Kidney epithelial cell (primary cell): ENCODE measurements around the gene ZBTB48. TPM values are rescaled to one million over a fixed set of nuclear protein-coding genes. Genes with fewer than 3 reads are reported as not detected.

ENCODE experiments used
- DNase-seq: peaks from one replicate; pipeline ENCODE4 v3.0.0-alpha.2; 2010; ENCODE audit warnings: low read depth
- H3K27me3 ChIP-seq: 2 replicates; pipeline ENCODE4 v1.6.0; 2011; ENCODE audit warnings: low read length; ENCODE audit not compliant: control insufficient read depth, insufficient read depth
- H3K36me3 ChIP-seq: 2 replicates; pipeline ENCODE4 v1.5.1; 2011; ENCODE audit warnings: low read length; ENCODE audit not compliant: control insufficient read depth, insufficient read depth
- H3K4me3 ChIP-seq: 2 replicates; pipeline ENCODE4 v1.5.1; 2011; ENCODE audit warnings: low read depth, mild to moderate bottlenecking, control low read depth, low read length
- total RNA-seq: library from RNA; depleted of rRNA; stranded (reverse); fragments of >200 nt; gene quantifications from 2 replicates; pipeline ENCODE4 v1.2.3, GENCODE V29; 2015
- TF ChIP-seq, protein P1 (sequence below): IDR thresholded peaks from 2 replicates; pipeline ENCODE4 v1.5.1; 2011; ENCODE audit warnings: mild to moderate bottlenecking, moderate library complexity, low read length, control low read depth, inconsistent platforms; ENCODE audit not compliant: insufficient read depth, poor library complexity, severe bottlenecking

The ZBTB48 gene
- total RNA-seq, 1 donor from 2014 or later: 14.2 TPM

DNA sequence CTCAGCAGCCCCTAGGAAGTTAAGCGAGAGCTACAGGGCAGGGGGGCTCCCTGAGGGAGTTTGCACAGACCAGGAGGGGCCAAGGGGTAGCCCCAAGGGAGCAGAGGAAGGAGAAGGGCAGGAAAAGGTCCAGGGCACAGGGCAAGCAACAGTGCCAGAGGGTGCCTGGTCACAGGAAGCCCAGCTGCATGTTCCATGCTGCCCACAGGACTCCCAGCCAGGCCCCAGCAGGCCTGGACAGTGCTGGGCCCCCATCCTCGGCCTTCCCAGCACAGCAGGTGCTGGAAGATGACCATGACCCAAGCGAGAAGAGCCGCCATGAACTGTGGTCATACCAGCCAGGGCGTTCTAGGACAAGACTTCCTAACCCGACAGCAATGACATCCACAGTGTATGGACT is 11.8 kb downstream of the ZBTB48 start:
- Histone ChIP-seq H3K27me3 (no peaks in the 10 kb centered on the region), H3K36me3 (peaks cover 7% of the 10 kb centered on the region), H3K4me3 (no peak overlapping the region)
- no peak for DNase-seq
- TF ChIP-seq, protein P1, sequence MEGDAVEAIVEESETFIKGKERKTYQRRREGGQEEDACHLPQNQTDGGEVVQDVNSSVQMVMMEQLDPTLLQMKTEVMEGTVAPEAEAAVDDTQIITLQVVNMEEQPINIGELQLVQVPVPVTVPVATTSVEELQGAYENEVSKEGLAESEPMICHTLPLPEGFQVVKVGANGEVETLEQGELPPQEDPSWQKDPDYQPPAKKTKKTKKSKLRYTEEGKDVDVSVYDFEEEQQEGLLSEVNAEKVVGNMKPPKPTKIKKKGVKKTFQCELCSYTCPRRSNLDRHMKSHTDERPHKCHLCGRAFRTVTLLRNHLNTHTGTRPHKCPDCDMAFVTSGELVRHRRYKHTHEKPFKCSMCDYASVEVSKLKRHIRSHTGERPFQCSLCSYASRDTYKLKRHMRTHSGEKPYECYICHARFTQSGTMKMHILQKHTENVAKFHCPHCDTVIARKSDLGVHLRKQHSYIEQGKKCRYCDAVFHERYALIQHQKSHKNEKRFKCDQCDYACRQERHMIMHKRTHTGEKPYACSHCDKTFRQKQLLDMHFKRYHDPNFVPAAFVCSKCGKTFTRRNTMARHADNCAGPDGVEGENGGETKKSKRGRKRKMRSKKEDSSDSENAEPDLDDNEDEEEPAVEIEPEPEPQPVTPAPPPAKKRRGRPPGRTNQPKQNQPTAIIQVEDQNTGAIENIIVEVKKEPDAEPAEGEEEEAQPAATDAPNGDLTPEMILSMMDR: no peak

DNA sequence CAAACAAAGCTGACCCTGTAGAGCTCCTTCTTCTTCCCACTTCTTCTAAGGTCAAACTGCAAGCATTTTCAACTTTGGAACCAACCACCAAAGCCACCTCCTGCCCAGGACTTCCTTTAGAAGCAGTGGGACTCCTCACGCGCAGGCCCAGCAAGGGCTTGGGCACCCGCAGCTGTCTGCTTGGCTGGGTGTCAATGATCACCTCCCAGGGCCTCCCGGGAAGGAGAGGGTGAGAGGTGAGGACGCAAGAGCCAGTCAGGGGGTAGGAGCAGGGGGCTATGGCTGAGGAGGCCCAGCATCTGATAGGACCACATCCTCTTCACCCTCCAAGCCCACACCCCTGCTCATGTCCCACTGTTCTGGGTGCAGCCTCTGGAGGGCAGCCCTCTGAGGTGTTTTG is 12.6 kb downstream of the ZBTB48 start:
- TF ChIP-seq, protein P1: no peak
- DNase-seq: no peak
- Histone ChIP-seq H3K36me3 (peaks cover 7% of the 10 kb centered on the region), H3K4me3 (no peak overlapping the region), H3K27me3 (no peaks in the 10 kb centered on the region)

DNA sequence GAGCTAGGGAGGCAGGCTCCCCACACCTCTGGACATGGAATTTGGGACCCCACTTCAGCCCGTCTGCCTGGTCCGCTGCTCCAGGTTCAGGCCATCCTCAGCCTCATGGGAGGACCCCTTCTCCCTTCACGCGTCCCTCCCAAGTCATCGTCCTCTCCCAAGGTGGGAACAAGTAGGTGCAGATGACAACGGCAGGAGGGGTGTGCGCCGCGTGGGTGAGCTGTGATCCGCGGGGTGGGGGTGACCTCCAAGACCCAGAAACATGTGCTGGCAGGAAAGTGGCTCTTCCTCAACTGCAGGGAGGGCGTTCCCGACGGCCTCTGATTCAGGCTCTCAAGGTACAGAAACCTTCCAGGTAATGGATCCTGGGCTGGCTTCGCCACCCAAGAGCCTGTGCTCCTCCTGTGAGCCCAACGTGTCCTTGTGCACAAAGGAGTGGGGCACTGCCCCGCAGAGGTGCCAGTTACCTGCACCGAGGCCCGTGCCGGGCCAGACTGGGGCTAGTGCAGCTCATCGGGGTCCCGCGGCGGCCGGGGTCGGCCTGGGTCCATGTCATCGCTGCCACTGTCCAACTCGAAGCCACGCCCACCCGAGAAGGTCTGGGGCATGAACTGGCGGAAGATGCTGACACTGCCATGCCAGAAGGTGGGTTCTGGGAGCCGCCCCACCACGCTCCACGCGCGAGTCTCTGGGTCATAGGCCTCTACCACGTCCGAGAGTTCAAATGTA is 13.2 kb downstream of the ZBTB48 start:
- DNase-seq: no peak
- Histone ChIP-seq H3K4me3 (no peak overlapping the region), H3K27me3 (no peaks in the 10 kb centered on the region), H3K36me3 (peaks cover 7% of the 10 kb centered on the region)
- TF ChIP-seq, protein P1: no peak

DNA sequence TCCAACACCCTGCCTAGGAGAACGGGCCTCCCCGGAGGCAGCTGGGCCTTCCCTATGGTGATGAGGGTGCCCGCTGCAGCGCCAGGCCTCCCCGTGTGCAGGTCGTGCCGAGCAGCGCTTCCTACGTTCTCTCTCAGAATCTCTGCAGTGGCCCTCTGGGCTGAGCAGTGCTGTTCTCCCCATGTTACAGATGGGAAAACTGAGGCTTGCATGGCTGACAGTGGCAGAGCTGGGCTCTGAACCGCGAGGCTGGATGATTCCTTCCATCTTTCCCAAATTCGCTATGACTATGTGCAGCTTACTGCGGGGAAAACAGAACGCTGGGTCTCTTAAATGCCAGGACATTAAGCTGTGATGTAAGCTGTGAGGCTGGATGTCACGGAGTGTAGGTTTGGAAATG is 14.0 kb downstream of the ZBTB48 start:
- Histone ChIP-seq H3K36me3 (peaks cover 5% of the 10 kb centered on the region), H3K27me3 (no peaks in the 10 kb centered on the region), H3K4me3 (no peak overlapping the region)
- no peak for DNase-seq
- TF ChIP-seq, protein P1: no peak

DNA sequence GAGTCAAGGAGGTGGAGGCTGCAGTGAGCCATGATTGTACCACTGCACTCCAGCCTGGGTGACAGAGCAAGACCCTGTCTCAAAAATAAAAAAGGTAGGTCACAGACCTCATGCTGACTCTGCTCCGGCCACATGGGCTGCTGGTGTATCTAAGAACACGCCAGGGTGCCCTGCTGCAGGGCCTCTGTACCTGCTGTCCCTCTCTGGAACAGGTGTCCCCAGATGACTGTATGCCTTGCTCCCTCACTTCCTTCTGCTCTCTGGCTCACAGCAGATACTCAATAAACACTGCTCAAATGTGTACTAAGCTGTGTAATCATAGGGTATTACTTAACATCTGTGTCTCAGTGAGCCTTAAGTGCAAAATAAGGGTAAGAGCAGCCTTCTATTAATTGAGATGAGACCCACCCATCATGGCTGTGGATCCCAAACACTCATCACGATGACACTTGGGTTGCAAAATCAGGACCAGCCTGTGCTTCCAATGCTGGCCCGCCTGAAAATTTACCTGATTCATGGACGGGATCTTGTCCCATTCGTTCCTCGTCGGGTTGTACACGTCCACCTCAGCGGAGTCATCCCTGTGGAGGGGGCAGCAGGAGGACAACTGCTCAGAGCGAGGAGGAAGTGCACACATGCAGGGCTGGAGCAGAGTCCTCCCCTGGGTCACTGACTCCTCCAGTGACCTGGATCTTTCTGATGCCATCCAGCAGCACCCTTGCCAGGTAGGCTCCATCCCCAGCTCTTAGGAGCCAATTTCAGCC is 15.4 kb downstream of the ZBTB48 start:
- TF ChIP-seq, protein P1: no peak
- DNase-seq: no peak
- H3K27me3 ChIP-seq: no peaks in the 10 kb centered on the region
- H3K4me3 ChIP-seq: no peak overlapping the region
- H3K36me3 ChIP-seq: peaks cover 4% of the 10 kb centered on the region
